ENCODE data around the gene KRT1.

DNA sequence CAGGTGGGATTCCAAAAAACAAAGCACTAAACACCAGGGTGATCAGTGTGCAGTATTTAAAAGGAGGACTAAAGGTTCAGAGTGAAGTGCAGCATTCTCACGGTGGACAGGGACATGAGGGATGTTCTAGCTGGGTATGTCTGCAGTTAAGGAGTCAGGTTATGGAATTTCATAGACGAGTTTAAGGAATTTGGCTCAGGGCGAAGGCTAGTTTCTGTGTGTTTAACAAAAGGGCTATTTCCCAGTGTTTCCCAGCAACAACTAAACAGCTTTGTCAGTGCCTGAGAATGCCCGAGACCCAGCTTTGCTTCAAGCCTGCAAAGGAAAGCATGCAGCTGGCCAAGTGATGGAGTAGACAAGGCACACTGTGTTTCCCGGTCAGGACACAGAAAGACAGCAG is 7.0 kb downstream of the KRT1 start:
- TF ChIP-seq, protein P1, sequence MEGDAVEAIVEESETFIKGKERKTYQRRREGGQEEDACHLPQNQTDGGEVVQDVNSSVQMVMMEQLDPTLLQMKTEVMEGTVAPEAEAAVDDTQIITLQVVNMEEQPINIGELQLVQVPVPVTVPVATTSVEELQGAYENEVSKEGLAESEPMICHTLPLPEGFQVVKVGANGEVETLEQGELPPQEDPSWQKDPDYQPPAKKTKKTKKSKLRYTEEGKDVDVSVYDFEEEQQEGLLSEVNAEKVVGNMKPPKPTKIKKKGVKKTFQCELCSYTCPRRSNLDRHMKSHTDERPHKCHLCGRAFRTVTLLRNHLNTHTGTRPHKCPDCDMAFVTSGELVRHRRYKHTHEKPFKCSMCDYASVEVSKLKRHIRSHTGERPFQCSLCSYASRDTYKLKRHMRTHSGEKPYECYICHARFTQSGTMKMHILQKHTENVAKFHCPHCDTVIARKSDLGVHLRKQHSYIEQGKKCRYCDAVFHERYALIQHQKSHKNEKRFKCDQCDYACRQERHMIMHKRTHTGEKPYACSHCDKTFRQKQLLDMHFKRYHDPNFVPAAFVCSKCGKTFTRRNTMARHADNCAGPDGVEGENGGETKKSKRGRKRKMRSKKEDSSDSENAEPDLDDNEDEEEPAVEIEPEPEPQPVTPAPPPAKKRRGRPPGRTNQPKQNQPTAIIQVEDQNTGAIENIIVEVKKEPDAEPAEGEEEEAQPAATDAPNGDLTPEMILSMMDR (conservative IDR thresholded peaks at IDR 0.05 in 1 of 2, IDR thresholded peaks at IDR 0.05 in 1 of 2; ENCODE audit: low read depth in 1 of 2, low read length in 2 of 2) = no peak
- TF ChIP-seq EZH2 (IDR thresholded peaks at IDR 0.05; ENCODE audit: low read length, missing control alignments) = no peak

All from fibroblast of lung (primary cell).